Activated naive CD8-positive, alpha-beta T cell treated with anti-CD3 and anti-CD28 coated beads, Interleukin-2, amount 10 ng/mL, durations not matched to agents 7 days and 5 days (primary cell): ENCODE results near the gene AOX1. TPM values are rescaled to one million over a fixed set of nuclear protein-coding genes. Genes with fewer than 3 reads are reported as not detected.

Source experiments
- ATAC-seq: fragments of 150-1000 bp; cut with Tn5 transposase; one replicate; pipeline ENCODE4 v1.10.0; 2021; ENCODE audit warnings: low read depth, moderate library complexity
- POLR2A ChIA-PET: fragments of 350-600 bp; sonication (Branson Sonifier 250); formaldehyde crosslinking; loops from one replicate; lab custom pipeline; 2021; ENCODE audit warnings: antibody characterized with exemption; lab: Charles Lee
- DNase-seq: peaks from one replicate; pipeline ENCODE4 v3.0.0; 2021
- H3K27ac Mint-ChIP-seq: one replicate; pipeline ENCODE4 v1.8.0; 2022; ENCODE audit warnings: mild to moderate bottlenecking, mixed read lengths
- H3K27me3 Mint-ChIP-seq: one replicate; pipeline ENCODE4 v1.8.0; 2022; ENCODE audit warnings: mild to moderate bottlenecking, moderate library complexity, mixed read lengths
- H3K36me3 Mint-ChIP-seq: one replicate; pipeline ENCODE4 v1.8.0; 2021; ENCODE audit warnings: mild to moderate bottlenecking, mixed read lengths
- H3K4me1 Mint-ChIP-seq: one replicate; pipeline ENCODE4 v1.8.0; 2021; ENCODE audit warnings: mixed read lengths
- H3K4me3 Mint-ChIP-seq: one replicate; pipeline ENCODE4 v1.8.0; 2022; ENCODE audit warnings: mild to moderate bottlenecking, moderate library complexity, mixed read lengths
- H3K9me3 Mint-ChIP-seq: one replicate; pipeline ENCODE4 v1.8.0; 2021; ENCODE audit warnings: mixed read lengths
- total RNA-seq, 2 experiments: library from RNA; stranded (reverse); gene quantifications; one replicate each; pipeline ENCODE4 v1.2.3, GENCODE V29; 2021

AOX1 gene
- total RNA-seq, 2 experiments from 2014 or later: not detected

DNA sequence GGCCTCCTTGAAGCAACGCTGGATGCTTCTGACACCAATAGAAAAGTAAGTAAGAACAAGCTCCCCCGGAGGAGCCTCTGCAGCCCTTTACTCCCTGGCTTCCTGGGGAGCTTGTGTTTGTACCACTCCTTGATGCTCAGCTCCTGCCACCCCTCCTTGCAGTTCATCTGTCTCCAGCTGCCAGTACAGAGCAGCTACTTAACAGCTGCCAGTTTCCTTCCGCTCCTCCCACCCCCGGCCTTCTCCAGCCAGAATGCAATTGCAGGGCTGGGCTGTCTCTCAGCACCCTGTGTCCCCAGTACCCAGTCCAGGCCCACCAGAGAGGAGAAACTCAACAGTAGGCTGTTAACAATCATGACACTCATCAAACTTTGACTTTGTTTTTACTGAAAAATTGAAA lies 109.4 kb downstream of the AOX1 start:
- Mint-ChIP-seq H3K4me1 (no peaks in the 10 kb centered on the region), H3K27ac (no peak overlapping the region)
- no peak for ATAC-seq

DNA sequence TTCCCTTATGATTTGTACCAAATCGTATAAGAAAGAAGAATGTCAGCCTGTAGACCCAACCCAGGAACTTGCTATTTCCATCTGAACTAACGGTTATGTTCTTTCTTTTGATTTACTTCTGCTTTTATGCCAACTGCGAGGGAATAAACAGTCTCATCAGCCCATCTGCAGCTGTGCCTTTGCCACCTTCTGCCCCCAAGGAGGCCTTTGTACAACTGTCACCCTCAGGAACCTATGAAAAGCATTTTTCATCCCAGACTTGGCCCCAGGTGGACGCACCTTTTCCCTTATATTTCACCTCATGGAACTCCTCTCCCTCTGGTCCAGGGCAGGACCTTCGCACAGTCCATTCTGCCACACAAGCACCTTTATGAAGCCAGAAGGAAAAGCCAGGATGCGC lies 109.8 kb downstream of the AOX1 start:
- DNase-seq (no peak), ATAC-seq (no peak)
- no peak overlapping the region for H3K4me3 Mint-ChIP-seq
- H3K27ac Mint-ChIP-seq: no peak overlapping the region
- peaks cover 2% of the 10 kb centered on the region for H3K27me3 Mint-ChIP-seq
- H3K9me3 Mint-ChIP-seq: no peaks in the 10 kb centered on the region
- no peaks in the 10 kb centered on the region for H3K36me3 Mint-ChIP-seq
- H3K4me1 Mint-ChIP-seq: no peaks in the 10 kb centered on the region
- POLR2A ChIA-PET: no interaction called here

More for the DNA sequence above, 109.4 kb downstream of the AOX1 start:
- no peak overlapping the region for H3K4me3 Mint-ChIP-seq
- peaks cover 2% of the 10 kb centered on the region for H3K27me3 Mint-ChIP-seq
- H3K36me3 Mint-ChIP-seq: no peaks in the 10 kb centered on the region
- H3K9me3 Mint-ChIP-seq: no peaks in the 10 kb centered on the region
- POLR2A ChIA-PET: no interaction called here
- no peak for DNase-seq

DNA sequence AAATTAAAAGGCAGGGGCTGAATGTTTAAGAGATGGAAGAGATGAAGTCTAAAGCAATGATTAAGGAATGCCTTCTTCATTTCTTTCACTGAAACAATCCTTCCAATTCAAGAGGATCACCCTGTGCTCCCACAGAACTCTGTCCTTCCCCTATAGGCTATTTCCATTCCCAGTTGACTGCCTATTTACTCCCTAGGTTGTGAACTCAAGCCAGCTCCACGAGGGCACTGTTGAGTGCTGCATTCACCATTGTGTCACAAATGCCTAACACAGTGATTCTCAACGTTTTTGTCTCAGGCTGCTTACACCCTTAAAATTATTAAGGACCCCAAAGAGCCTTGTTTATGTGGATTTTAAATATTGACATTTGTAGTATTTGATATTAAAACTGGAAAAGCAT lies 112.4 kb downstream of the AOX1 start:
- no peak overlapping the region for H3K4me3 Mint-ChIP-seq
- no peak for DNase-seq
- H3K27ac Mint-ChIP-seq: no peak overlapping the region
- POLR2A ChIA-PET: no interaction called here
- H3K9me3 Mint-ChIP-seq: no peaks in the 10 kb centered on the region
- ATAC-seq: no peak
- peaks cover 7% of the 10 kb centered on the region for H3K27me3 Mint-ChIP-seq
- no peaks in the 10 kb centered on the region for H3K36me3 Mint-ChIP-seq
- peaks cover 4% of the 10 kb centered on the region for H3K4me1 Mint-ChIP-seq

DNA sequence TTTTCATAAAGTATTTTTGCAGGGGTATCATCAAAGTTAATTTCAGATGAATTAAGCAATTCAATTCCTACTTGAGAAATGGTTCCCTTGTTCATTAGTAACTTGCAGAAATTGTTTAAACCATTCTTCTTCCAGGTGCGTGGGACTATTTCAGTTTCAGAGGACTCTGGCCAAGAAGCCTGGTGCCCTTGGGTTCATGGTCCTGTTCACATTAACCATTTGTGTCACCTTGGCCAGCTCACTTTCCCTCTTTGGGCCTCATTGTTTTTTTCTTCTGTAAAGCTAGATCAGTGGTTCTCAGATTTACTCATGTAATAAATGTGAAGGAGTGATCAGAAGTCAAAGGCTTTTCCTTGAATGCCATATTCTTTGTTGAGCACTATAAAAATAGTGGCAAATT lies 113.5 kb downstream of the AOX1 start:
- Mint-ChIP-seq H3K9me3 (no peaks in the 10 kb centered on the region), H3K4me3 (no peak overlapping the region), H3K27ac (no peak overlapping the region), H3K4me1 (peaks cover 10% of the 10 kb centered on the region), H3K36me3 (no peaks in the 10 kb centered on the region), H3K27me3 (peaks cover 7% of the 10 kb centered on the region)
- ATAC-seq (no peak), DNase-seq (no peak)
- POLR2A ChIA-PET: no interaction called here

DNA sequence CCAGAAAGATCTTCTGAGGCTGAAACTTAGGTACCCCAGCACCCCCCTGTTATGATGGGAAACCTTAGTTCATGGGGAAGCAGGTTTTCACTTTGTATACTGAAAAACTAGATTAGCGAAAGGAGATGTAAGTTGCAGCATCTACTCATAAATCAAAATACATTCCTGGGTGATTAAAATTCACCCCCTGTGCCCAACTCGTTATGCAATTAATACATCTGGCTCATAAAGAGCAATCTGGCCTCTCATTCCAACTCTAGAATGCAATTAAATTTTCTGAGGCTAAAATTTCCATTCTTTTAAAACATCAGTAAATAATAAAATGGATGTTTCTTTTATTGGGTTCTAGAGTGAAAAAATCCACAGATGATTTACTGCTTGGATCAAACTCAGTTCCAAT lies 115.0 kb downstream of the AOX1 start:
- ATAC-seq (no peak), DNase-seq (no peak)
- Mint-ChIP-seq H3K27me3 (peaks cover 10% of the 10 kb centered on the region), H3K4me3 (no peak overlapping the region), H3K36me3 (no peaks in the 10 kb centered on the region), H3K27ac (no peak overlapping the region), H3K4me1 (peaks cover 16% of the 10 kb centered on the region), H3K9me3 (no peaks in the 10 kb centered on the region)
- POLR2A ChIA-PET: no interaction called here

DNA sequence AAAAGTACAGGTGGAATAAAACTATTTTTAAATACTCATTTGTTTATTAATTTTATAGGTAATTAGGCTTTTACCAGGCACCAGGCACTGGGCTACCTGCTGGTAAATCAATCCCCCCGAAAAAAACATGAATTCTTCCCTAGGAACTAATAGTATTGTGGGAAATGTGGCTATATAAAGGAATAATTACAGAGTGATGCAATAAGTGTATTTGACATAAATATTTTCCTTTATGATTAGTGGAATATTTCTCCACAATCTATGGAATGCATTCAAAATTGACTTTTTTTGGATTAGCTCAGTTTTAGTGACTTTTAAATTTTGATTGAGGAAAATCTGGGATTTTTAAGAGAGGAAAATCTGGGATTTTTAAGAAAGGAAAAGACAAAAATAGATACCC lies 116.2 kb downstream of the AOX1 start:
- ATAC-seq (no peak), DNase-seq (no peak)
- H3K4me1 Mint-ChIP-seq: peaks cover 17% of the 10 kb centered on the region
- peaks cover 11% of the 10 kb centered on the region for H3K27me3 Mint-ChIP-seq
- H3K27ac Mint-ChIP-seq: no peak overlapping the region
- POLR2A ChIA-PET: no interaction called here
- H3K4me3 Mint-ChIP-seq: no peak overlapping the region
- no peaks in the 10 kb centered on the region for H3K36me3 Mint-ChIP-seq
- H3K9me3 Mint-ChIP-seq: no peaks in the 10 kb centered on the region

DNA sequence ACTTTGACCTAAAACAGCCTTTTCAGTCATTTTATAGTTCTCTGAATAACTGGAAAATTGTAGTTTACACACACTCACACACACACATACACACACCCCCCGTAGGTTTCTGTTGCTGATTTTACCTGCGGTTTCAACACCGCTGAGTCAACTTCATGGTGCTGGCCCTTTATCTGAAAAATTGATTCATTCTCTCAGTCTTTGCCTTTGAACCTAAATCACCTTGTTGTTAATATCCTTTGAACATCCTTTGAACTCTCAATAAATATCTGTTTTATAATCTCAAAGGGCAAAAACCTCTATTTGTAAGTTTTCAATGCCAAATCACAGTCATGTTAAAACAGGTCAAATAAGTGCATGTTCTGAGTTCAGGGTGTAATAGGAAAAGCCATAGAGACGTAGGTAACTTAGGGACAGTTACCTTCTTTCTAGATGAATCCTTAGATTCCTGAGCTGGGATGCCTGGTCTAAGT lies 116.9 kb downstream of the AOX1 start:
- Mint-ChIP-seq H3K9me3 (no peaks in the 10 kb centered on the region), H3K27ac (no peak overlapping the region), H3K4me1 (peaks cover 17% of the 10 kb centered on the region), H3K4me3 (no peak overlapping the region), H3K36me3 (no peaks in the 10 kb centered on the region), H3K27me3 (peaks cover 11% of the 10 kb centered on the region)
- no peak for DNase-seq
- ATAC-seq: no peak
- POLR2A ChIA-PET: interaction anchor here (1.0 kb wide), 1 partner anchor 219 kb away, joined by 3 read pairs; no protein-coding TSS in a partner anchor

DNA sequence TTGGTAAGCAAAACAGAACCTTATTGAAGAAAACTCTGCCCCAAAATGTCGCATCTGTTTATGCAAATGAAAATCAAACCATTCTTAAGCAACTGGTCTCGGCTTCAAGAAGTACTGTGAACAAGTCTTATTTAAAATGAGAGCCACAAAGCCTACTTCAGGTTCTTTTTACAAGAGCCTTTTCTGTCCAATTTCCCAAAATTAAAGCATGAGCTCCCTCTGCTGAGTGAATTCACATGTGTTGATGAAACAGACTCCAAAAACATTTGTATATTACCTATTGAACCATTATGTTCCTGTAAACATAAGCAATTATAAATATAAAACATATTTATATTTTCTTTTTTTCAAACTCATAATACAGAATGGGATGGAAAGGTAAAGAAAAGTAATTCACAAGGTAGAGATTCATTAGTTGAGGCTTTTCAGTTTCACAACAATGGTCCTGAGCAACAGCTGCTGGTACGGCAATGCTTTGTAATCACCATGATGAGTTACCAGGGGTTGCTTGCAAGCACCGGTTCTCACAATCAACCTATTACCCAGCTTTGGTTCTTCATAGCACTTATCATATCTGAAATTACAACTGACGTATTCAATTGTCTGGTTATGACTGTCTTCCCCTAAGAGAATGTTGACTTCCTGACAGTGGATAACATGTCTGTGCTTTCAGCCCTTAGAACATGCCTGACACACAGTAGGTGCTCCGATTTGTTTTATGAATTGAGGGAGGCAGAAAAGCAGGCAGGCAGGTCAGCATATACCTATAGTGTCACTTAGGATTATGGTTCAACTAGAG lies 117.5 kb downstream of the AOX1 start:
- ATAC-seq (no peak), DNase-seq (no peak)
- Mint-ChIP-seq H3K9me3 (no peaks in the 10 kb centered on the region), H3K4me3 (no peak overlapping the region), H3K36me3 (no peaks in the 10 kb centered on the region), H3K4me1 (peaks cover 17% of the 10 kb centered on the region), H3K27me3 (peaks cover 13% of the 10 kb centered on the region), H3K27ac (no peak overlapping the region)
- POLR2A ChIA-PET: interaction anchor here (1.0 kb wide), 2 partner anchors 10 to 219 kb away, joined by 3 read pairs; no protein-coding TSS in a partner anchor

DNA sequence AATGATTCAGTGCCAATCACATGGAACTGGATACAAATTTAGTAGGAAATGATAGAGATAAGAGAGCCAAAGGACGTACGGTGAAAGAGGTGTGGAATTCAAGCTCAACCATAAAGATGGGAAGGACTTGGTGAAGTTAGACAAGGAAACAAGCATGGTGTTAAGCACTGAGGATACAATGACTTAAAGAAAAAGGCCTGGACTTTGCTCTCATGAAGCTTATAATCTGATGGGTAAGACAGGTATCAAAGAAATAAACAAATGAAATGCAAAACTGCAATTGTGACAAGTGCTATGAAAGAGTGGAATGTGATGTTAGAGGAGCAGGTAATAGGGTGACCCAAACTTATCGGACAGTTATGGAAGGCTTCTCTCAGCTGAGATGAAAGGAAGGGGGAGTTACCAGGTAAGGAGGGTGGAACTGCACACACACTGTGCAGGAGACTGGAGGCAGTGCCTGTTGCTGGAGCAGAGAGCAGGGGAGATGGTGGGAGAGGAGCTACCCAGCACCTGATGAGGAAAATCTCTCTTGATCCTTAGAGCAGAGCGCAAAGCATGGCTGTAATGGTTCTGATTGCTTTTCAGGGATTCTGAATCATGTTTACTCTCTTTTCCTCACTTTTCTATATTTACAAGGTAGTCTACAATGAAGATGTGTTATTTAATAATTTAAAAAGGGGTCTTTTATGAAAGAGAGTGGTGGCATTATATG lies 118.3 kb downstream of the AOX1 start:
- POLR2A ChIA-PET: interaction anchor here (1.0 kb wide), 1 partner anchor 9 kb away, joined by 3 read pairs; no protein-coding TSS in a partner anchor
- Mint-ChIP-seq H3K36me3 (no peaks in the 10 kb centered on the region), H3K9me3 (no peaks in the 10 kb centered on the region), H3K27me3 (peaks cover 11% of the 10 kb centered on the region), H3K4me3 (no peak overlapping the region), H3K27ac (no peak overlapping the region), H3K4me1 (peaks cover 17% of the 10 kb centered on the region)
- no peak for ATAC-seq
- no peak for DNase-seq

DNA sequence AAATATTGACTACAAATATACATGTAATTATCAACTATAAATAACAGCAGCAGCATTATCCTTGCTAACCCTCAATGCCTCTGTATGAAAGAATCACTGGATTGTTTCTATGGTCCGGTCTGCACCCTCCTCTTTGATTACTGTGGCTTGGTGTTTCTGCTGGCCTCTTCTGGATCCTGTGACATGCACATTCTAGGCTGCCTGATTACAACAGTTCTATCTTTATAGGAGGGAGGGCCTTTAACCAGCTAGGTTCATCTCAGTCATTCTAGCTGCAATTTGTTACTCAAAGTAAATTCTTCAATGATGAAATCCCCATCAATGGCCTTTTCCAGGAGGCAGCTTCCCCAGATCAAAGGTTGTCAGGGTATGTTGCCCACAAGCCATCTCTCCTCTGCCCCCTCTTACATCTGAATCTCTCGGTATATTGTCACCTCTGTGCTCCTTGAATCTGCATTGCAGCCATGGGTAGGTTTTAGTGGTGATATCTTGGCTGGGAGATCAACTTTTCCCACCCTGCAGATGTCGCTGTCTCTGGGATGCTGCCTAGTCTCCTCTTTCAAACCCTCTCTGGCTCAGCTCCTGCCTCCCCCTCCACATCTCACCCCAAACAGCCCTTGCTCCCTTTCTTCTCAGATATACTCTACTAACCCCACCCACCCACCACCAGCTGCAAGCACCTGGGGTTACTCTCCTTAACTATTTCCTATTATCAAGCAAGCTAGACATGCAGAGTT lies 119.7 kb downstream of the AOX1 start:
- DNase-seq: no peak
- ATAC-seq: no peak
- Mint-ChIP-seq H3K4me1 (peaks cover 17% of the 10 kb centered on the region), H3K27me3 (peaks cover 11% of the 10 kb centered on the region), H3K36me3 (no peaks in the 10 kb centered on the region), H3K4me3 (no peak overlapping the region), H3K27ac (no peak overlapping the region), H3K9me3 (no peaks in the 10 kb centered on the region)
- POLR2A ChIA-PET: interaction anchor here (0.6 kb wide), 1 partner anchor 670 kb away, joined by 3 read pairs; no protein-coding TSS in a partner anchor

DNA sequence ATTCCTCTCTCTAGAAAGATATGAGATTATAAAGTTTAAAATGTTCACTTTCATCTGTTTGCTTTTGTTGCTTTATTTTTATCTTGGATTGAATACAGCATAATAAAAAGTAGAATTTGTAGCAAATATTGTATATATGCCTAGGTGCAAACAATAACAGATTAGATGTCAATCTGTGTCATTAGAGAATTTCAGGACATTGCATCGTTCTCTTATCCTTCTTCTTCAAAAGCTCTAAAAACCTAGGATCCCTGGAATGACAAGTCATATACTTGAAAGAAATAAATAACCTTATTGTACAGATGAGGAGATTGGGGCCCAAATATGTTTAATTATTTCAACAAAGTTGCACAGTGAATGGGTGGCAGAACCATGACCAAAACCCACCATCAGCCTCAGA lies 123.1 kb downstream of the AOX1 start:
- Mint-ChIP-seq H3K27me3 (peaks cover 6% of the 10 kb centered on the region), H3K4me1 (peaks cover 25% of the 10 kb centered on the region), H3K9me3 (no peaks in the 10 kb centered on the region), H3K27ac (no peak overlapping the region), H3K36me3 (no peaks in the 10 kb centered on the region), H3K4me3 (no peak overlapping the region)
- DNase-seq (no peak), ATAC-seq (no peak)
- POLR2A ChIA-PET: no interaction called here

DNA sequence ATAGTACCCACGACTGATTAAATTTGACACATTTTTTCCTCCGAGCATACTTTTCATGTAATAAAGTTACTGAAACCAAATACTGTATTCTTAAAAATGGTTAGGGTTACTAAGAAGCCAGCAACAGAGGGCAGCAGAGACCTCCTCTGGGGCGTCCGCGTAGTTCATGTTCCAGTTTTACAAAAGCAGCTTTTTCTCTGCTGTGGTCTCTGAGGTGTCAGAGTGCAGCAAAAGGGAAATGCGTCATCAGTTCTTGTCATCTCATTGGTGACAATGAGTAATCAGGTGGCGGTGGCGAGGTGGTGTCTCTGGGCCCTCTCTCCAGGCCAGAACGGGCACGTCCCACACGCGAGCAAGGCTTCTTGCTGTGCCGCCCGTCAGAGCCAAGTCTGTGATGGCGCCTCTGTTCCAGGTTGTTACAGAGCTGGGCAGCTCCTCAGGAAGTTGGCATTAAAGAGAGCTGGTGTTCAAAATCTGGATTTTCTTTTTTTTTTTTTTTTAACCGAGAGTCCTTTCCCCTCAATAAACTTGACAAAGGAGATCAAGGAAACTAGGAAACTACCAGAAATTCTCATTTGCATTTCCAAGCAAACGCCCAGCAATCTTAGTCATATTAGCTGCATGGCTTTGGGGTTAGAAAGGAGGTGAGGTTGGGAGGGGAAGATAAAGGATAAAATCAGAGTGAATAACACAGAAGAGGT lies 127.3 kb downstream of the AOX1 start:
- POLR2A ChIA-PET: interaction anchor here (0.6 to 2.1 kb wide), 24 partner anchors 9 to 734 kb away, joined by 3 to 32 read pairs (median 4); partner anchors contain the start of genes BZW1, CASP10, CFLAR and CLK1
- no peaks in the 10 kb centered on the region for H3K9me3 Mint-ChIP-seq
- H3K27ac Mint-ChIP-seq: peak overlapping the region; percentile 99
- H3K27me3 Mint-ChIP-seq: peaks cover 1% of the 10 kb centered on the region
- H3K36me3 Mint-ChIP-seq: no peaks in the 10 kb centered on the region
- H3K4me3 Mint-ChIP-seq: peak overlapping the region; percentile 82
- peaks cover 18% of the 10 kb centered on the region for H3K4me1 Mint-ChIP-seq
- peak; percentile 84 for DNase-seq
- peak; percentile 99 for ATAC-seq
